Subcutaneous abdominal adipose tissue (tissue), 5 donors: ENCODE results near the gene SCUBE2.

Source experiments
- H3K27ac ChIP-seq: one replicate; pipeline ENCODE4 v1.7.0; 2013; ENCODE audit warnings: low read depth, mild to moderate bottlenecking, inconsistent platforms, low read length, moderate library complexity
- H3K27me3 ChIP-seq, 5 donors: one replicate each; pipeline ENCODE4 v1.7.0; 2013; ENCODE audit warnings: low read length in 5 of 5, inconsistent platforms in 1 of 5; ENCODE audit not compliant: control insufficient read depth in 5 of 5, insufficient read depth in 4 of 5
- H3K36me3 ChIP-seq, 5 donors: one replicate each; pipeline ENCODE4 v1.7.0; 2013; ENCODE audit warnings: low read length in 5 of 5; ENCODE audit not compliant: control insufficient read depth in 5 of 5, insufficient read depth in 5 of 5
- H3K4me1 ChIP-seq, 5 donors: one replicate each; pipeline ENCODE4 v1.7.0; 2013; ENCODE audit warnings: low read length in 5 of 5, mild to moderate bottlenecking in 3 of 5, moderate library complexity in 1 of 5; ENCODE audit not compliant: control insufficient read depth in 5 of 5, insufficient read depth in 5 of 5
- H3K4me3 ChIP-seq, 5 donors: one replicate each; pipeline ENCODE4 v1.7.0; 2013; ENCODE audit warnings: low read length in 5 of 5, low read depth in 1 of 5
- H3K9ac ChIP-seq, 5 donors: one replicate each; pipeline ENCODE4 v1.7.0; 2013; ENCODE audit warnings: low read length in 5 of 5, mild to moderate bottlenecking in 4 of 5, moderate library complexity in 3 of 5
- H3K9me3 ChIP-seq, 5 donors: one replicate each; pipeline ENCODE4 v1.7.0; 2013; ENCODE audit warnings: low read length in 5 of 5; ENCODE audit not compliant: control insufficient read depth in 5 of 5
- donor health status: healthy.
- donor health status: healthy.
- donor health status: healthy.
- donor health status: healthy.
- donor health status: healthy.

Gene SCUBE2

DNA sequence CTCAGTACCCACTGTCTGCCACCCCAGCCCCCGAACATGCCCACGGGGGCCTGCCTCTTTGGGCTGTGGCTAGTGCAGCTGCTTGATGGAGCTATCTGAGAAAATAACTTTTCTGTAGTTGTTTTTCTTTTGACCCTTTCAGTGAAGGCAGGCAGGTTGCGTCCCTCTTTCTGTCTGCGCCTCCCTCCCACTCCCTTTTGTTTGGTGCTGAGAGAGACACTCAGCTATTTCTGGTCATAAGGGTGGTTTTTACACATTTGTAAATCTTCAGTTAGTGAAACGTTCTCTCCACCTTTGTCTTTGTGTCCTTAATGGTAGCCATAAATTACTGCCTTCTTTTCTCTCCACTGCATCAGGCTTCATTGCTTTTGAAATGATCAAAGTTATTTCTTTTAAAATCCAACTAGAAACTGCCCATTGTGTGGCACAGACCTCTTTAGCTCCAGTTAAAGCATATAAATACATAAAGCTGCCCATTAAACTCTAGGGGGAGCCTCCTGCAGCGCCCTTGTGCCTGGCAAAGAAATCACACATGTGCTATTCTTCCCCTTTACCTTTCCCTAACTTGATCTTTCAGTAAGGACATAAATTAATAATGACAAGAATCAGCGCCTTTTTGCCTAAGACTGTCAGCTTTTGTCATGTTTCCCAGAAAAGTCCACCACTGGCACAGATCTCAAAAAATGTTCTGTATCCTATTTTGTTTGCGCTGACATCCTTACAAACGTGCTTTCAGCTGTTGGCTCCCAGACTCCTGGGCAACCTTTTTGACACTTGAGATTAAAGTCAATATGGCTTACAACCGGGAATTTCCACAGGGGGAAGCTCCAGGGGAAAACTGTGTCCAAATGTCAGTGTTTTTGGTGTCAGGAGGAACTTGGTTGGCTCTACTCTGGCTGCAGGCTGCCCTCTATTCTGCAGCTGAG lies 1.7 kb upstream of the SCUBE2 start:
- Histone ChIP-seq H3K4me1 (peaks cover 2 to 27% (median 22%) of the 10 kb centered on the region in 5 donors), H3K27me3 (peaks cover 0 to 4% (median 0%) of the 10 kb centered on the region in 5 donors), H3K9me3 (no peaks in the 10 kb centered on the region), H3K36me3 (no peaks in the 10 kb centered on the region), H3K27ac (no peak overlapping the region), H3K4me3 (no peak overlapping the region), H3K9ac (no peak overlapping the region)

DNA sequence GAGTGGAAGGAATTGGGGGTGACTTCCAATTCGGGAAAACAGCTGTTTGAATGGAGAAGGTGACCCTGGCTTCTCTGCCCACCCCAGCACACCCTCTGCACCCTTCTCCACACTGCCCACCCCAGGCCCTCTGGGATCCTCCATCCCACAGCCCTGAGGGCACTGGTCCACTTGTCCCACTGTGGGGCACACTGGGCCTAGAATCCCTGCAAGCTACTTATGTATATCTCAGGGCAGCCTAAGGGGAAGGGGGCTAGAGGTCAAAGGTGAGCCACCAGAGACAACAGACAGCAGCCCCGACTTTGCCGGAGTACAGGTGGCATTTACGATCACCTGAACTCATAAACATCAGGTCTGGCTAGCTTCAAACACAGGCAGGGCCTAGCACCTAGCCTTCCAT lies 673 bp upstream of the SCUBE2 start:
- H3K9ac ChIP-seq: peak overlapping the region in 3 of 5 donors; percentile 37 to 61 (median 55)
- no peaks in the 10 kb centered on the region for H3K36me3 ChIP-seq
- peaks cover 0 to 4% (median 0%) of the 10 kb centered on the region in 5 donors for H3K27me3 ChIP-seq
- H3K27ac ChIP-seq: no peak overlapping the region
- no peaks in the 10 kb centered on the region for H3K9me3 ChIP-seq
- peak overlapping the region in 4 of 5 donors; percentile 51 to 67 (median 62) for H3K4me3 ChIP-seq
- H3K4me1 ChIP-seq: peaks cover 2 to 27% (median 22%) of the 10 kb centered on the region in 5 donors

DNA sequence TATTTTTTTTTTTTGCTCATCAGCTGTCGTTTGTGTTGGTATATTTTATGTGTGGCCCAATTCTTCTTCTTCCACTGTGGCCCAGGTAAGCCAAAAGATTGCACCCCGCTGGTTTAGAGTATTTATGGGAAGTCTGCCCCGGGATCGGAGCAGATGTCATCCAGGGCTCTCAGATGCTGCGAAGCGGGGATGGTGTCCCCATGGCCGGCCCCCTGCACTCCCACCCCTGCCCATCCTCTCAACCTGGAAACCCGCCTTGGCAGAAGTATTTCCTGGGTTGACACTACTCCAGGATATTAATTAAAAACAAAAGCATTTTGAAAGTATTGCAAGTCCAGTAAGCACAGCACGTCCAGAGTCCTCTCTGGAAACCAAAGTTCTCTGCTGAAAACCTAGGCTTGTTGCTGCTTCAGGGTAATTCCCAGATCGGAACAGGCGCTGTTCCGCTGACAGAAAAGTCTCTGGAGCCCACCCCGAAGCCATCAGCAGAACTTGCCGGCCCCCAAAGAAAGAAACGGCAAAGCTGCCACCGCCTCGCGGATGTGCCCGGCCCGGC lies 833 bp downstream of the SCUBE2 start:
- Histone ChIP-seq H3K4me3 (peak overlapping the region; percentile 32 to 67 (median 63)), H3K27ac (no peak overlapping the region), H3K4me1 (peaks cover 2 to 27% (median 22%) of the 10 kb centered on the region in 5 donors), H3K9me3 (no peaks in the 10 kb centered on the region), H3K27me3 (peaks cover 0 to 4% (median 0%) of the 10 kb centered on the region in 5 donors), H3K9ac (peak overlapping the region in 3 of 5 donors; percentile 23 to 49 (median 27)), H3K36me3 (no peaks in the 10 kb centered on the region)

DNA sequence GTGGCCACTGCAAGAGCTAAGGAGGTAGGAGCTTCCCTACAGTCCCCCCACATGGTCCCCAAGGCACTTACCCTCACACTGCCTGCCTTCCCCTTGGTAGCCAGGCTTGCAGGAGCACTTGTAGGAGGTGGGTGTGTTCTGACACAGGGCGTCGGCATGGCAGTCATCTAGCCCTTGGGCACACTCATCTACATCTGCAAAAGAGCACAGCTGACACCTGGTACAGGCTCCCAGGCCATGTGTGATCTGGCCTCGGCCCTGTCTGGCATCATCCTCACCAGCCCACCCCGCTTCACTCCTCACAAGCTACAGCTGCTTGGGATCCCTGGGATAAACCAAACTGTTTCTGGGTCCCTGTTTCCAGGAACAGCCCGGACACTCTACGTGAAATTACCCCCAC lies 1.8 kb downstream of the SCUBE2 start:
- H3K4me3 ChIP-seq: peak overlapping the region in 1 of 5 donors; percentile 67
- H3K9me3 ChIP-seq: no peaks in the 10 kb centered on the region
- H3K4me1 ChIP-seq: peaks cover 2 to 27% (median 22%) of the 10 kb centered on the region in 5 donors
- H3K27me3 ChIP-seq: peaks cover 0 to 4% (median 0%) of the 10 kb centered on the region in 5 donors
- no peak overlapping the region for H3K27ac ChIP-seq
- no peak overlapping the region for H3K9ac ChIP-seq
- no peaks in the 10 kb centered on the region for H3K36me3 ChIP-seq

DNA sequence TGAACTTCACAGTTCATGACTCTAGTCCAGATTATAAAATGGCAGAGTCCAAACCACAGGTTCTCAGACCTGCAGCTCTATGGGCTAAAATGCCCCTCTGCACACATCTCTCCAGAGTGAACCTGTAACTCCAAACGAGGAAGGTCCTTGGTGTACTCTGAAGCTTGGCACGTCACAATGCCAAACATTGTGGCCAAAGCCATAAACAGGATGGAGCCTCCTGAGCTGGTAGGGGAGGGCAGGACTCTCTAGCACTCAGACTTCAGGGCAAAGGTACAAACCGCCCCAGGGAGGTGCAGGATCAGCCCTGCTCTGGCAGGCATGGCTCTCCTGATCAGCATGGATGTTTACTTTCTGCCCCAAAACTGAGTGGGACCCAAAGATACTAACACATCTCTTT lies 2.3 kb downstream of the SCUBE2 start:
- Histone ChIP-seq H3K9me3 (no peaks in the 10 kb centered on the region), H3K9ac (no peak overlapping the region), H3K4me1 (peaks cover 2 to 27% (median 22%) of the 10 kb centered on the region in 5 donors), H3K27me3 (peaks cover 0 to 4% (median 0%) of the 10 kb centered on the region in 5 donors), H3K4me3 (no peak overlapping the region), H3K27ac (no peak overlapping the region), H3K36me3 (no peaks in the 10 kb centered on the region)

DNA sequence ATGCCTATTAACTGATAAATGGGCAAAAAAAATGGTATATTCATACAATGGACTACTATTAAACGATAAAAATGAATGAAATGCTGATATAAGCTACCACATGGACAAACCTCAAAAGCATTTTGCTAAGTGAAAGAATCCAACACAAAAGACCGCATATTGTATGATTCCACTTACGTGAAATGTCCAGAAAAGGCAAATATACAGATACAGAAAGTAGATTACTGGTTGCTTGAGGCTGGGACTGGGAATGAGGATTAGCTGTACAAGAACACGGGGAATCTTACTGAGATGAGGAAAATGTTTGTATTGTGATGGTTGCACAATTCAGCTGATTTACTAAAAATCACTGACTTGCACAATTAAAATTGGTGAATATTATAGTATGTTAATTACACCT lies 8.8 kb downstream of the SCUBE2 start:
- H3K4me1 ChIP-seq: peaks cover 0 to 6% (median 0%) of the 10 kb centered on the region in 5 donors
- no peak overlapping the region for H3K27ac ChIP-seq
- no peak overlapping the region for H3K9ac ChIP-seq
- H3K36me3 ChIP-seq: peaks cover 0 to 11% (median 0%) of the 10 kb centered on the region in 5 donors
- no peak overlapping the region for H3K4me3 ChIP-seq
- H3K27me3 ChIP-seq: no peaks in the 10 kb centered on the region
- no peaks in the 10 kb centered on the region for H3K9me3 ChIP-seq

DNA sequence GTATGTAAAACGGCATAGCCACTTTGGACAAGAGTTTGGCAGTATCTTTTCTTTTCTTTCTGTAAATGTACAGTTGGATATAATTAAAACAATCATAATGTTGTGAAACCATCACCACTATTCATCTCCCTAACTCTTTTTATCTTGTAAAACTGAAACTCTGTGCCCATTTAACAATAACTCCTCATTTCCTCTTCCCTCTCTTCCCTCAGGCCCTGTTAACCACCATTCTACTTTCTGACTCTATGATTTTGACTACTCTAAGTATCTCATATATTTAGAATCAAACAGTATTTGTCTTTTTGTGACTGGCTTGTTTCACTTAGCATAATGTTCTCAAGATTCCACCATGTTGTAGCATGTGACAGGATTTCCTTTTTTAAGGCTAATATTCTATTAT lies 10.2 kb downstream of the SCUBE2 start:
- Histone ChIP-seq H3K27ac (no peak overlapping the region), H3K9me3 (no peaks in the 10 kb centered on the region), H3K4me1 (peaks cover 0 to 6% (median 0%) of the 10 kb centered on the region in 5 donors), H3K4me3 (no peak overlapping the region), H3K9ac (no peak overlapping the region), H3K27me3 (no peaks in the 10 kb centered on the region), H3K36me3 (peaks cover 0 to 11% (median 2%) of the 10 kb centered on the region in 5 donors)

DNA sequence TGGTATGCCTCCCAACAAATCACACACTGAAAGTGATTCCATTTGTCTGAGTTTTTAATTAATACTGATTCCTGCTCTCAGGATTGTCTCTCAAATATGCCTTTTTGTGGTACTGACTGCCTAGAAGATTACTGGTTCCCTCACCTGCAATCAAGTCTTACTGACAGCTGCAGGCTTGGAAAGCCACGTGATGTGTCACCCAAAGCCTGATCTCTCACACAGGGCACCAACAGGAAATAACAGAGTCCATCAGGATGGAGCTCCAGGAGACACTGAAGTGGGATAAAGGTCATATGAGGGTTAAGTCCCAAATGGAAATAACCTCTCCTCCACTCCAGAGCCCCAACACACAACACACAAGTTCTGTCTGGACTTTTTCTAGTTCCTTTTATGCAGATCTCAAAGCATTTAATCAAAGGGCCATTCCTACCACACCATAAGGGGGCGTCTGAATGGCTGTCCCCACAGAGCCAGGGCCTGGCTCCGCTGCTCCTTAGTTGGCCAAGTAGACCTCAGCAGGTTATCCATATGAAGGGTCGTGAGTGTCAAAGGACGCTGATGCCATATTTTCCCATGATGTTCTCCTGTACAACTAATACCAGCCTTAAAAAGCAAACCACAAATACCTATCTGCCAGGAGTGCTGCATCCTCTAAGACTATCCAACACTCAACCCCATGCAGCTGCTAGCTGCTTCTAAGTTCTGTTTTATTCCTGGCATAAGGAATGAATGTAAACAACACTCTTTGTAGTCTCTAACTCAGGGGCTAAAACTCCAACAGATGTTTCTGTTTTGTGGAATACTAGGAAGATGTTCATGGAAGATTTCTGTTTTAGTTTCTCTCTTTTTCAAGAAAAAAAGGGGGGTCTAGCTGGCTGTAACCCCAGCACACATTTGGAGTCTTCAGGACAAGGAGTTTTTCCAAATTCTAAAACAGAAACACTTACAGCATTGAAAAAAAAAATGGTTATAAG lies 13.0 kb downstream of the SCUBE2 start:
- peaks cover 2 to 11% (median 7%) of the 10 kb centered on the region in 5 donors for H3K36me3 ChIP-seq
- H3K27me3 ChIP-seq: no peaks in the 10 kb centered on the region
- H3K4me1 ChIP-seq: peaks cover 0 to 6% (median 0%) of the 10 kb centered on the region in 5 donors
- H3K9ac ChIP-seq: no peak overlapping the region
- no peak overlapping the region for H3K27ac ChIP-seq
- H3K4me3 ChIP-seq: no peak overlapping the region
- H3K9me3 ChIP-seq: no peaks in the 10 kb centered on the region

DNA sequence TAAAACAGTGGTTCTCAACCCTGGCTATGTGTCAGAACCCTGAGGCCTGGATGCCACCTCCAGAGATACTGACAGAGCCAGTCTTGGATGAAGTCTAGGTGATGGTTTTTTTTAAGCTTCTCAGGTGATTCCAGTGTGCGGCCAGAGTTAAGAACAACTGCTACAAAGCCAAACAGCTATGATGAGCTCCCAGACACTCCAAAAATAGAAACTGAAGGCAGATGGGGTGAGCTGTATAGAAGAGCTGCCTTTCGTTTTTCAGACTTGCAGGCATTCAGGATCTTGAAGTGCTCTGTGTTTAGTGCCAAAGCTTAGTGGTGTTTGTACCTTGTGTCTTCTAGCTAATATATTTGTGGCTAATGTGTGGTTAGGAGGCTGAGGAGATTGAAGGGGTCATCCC lies 14.2 kb downstream of the SCUBE2 start:
- Histone ChIP-seq H3K36me3 (peaks cover 2 to 14% (median 7%) of the 10 kb centered on the region in 5 donors), H3K9me3 (no peaks in the 10 kb centered on the region), H3K9ac (no peak overlapping the region), H3K4me3 (no peak overlapping the region), H3K27me3 (no peaks in the 10 kb centered on the region), H3K27ac (no peak overlapping the region), H3K4me1 (peaks cover 0 to 6% (median 0%) of the 10 kb centered on the region in 5 donors)
